ENCODE results near the gene OLFM1. TPM values are rescaled to one million over a fixed set of nuclear protein-coding genes. Genes with fewer than 3 reads are reported as not detected.

The OLFM1 gene
- total and polyA plus RNA-seq, 2 of the 4 experiments (the other 2 are of a cell fraction): 0.36 to 0.38 TPM

DNA sequence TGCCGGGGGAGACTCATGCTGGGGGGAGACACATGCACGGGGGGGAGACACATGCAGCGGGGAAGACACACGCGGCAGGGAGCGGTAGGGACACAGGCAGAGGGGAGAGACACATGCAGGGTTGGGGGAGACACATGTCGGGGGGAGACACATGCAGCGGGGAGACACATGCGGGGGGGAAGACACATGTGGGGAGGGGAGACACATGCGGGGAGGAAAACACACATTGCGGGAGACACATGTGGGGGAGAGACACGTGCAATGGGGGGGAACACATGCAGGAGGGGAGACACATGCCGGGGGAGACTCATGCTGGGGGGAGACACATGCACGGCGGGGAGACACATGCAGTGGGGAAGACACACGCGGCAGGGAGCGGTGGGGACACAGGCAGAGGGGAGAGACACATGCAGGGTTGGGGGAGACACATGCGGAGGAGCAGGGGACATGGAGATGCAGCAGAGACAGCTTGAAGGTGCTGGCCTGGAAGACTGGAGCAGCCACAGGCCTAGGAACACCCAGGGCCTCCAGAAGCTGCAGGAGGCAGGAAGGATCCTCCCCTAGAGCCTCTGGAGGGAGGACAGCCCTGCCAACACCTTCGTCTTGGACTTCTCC is 20.3 kb upstream of the OLFM1 start:
- H2AFZ ChIP-seq (replicated peaks; ENCODE audit: low read length, poor library complexity): no peak overlapping the region
- H2BK5ac ChIP-seq (ENCODE audit: low read depth, low read length, poor library complexity, severe bottlenecking): no peak overlapping the region
- no peak overlapping the region for H3K56ac ChIP-seq (ENCODE audit: extremely low read depth, insufficient read depth, low read length)
- no peak overlapping the region for H3K23ac ChIP-seq (ENCODE audit: low read depth, low read length)
- H3K9ac ChIP-seq (ENCODE audit: low read depth, low read length): no peak overlapping the region
- H3K27me3 ChIP-seq (ENCODE audit: control insufficient read depth, insufficient read depth, low read length): peaks cover 2% of the 10 kb centered on the region; the same call in 1 of the 2 replicates
- CTCF ChIA-PET: no interaction called here
- no TSS peak for BruUV-seq (replicated peaks)
- no peak overlapping the region for H3K4ac ChIP-seq (ENCODE audit: low read depth, low read length)
- H2AK5ac ChIP-seq (ENCODE audit: low read depth, low read length): no peak overlapping the region
- no peak overlapping the region for H4K5ac ChIP-seq (ENCODE audit: low read depth, low read length)
- no peaks in the 10 kb centered on the region; the same call in 1 of the 2 replicates for H3K9me3 ChIP-seq (ENCODE audit: control insufficient read depth, insufficient read depth, low read length)
- POLR2A ChIA-PET (ENCODE audit: unreplicated experiment): no interaction called here
- DNase-seq (no peak), ATAC-seq (ENCODE audit: low read depth) (no peak)
- H4K91ac ChIP-seq (ENCODE audit: insufficient read depth, low read depth, low read length): no peak overlapping the region
- in situ Hi-C loops (cut with MboI; ENCODE audit: low sequenced_read_pairs) (no loop called here), intact Hi-C loops (cut with micrococcal nuclease) (no loop called here), dilution Hi-C loops (cut with HindIII; ENCODE audit: low sequenced_read_pairs, unreplicated experiment) (no loop called here)
- H3K79me1 ChIP-seq (ENCODE audit: low read depth in 1 of 2, low read length in 2 of 2): no peaks in the 10 kb centered on the region
- H3K4me2 ChIP-seq (ENCODE audit: low read depth, low read length): no peak overlapping the region
- H3K4me1 ChIP-seq (ENCODE audit: control insufficient read depth, insufficient read depth, low read length): no peaks in the 10 kb centered on the region
- H3K4me3 ChIP-seq (ENCODE audit: insufficient read depth, low read depth, low read length): no peak overlapping the region
- H2BK15ac ChIP-seq (ENCODE audit: low read depth, low read length): no peak overlapping the region
- no peak overlapping the region for H2BK20ac ChIP-seq (ENCODE audit: low read depth, low read length)
- no peak overlapping the region for H2BK120ac ChIP-seq (ENCODE audit: low read depth, low read length)
- no peak overlapping the region for H3K14ac ChIP-seq (replicated peaks; ENCODE audit: low read depth, low read length)
- H4K8ac ChIP-seq (ENCODE audit: low read depth in 2 of 2, low read length in 2 of 2): no peak overlapping the region
- no peaks in the 10 kb centered on the region for H4K20me1 ChIP-seq (ENCODE audit: insufficient read depth, low read length)
- no peak overlapping the region for H3K27ac ChIP-seq (ENCODE audit: insufficient read depth, low read length)
- TF ChIP-seq, protein P1, sequence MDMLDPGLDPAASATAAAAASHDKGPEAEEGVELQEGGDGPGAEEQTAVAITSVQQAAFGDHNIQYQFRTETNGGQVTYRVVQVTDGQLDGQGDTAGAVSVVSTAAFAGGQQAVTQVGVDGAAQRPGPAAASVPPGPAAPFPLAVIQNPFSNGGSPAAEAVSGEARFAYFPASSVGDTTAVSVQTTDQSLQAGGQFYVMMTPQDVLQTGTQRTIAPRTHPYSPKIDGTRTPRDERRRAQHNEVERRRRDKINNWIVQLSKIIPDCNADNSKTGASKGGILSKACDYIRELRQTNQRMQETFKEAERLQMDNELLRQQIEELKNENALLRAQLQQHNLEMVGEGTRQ (IDR thresholded peaks at IDR 0.05; ENCODE audit: low read depth, low read length): no peak
- TF ChIP-seq RCOR1 (IDR thresholded peaks at IDR 0.05; ENCODE audit: insufficient replicate concordance, low read length): no peak
- TF ChIP-seq, protein P2, sequence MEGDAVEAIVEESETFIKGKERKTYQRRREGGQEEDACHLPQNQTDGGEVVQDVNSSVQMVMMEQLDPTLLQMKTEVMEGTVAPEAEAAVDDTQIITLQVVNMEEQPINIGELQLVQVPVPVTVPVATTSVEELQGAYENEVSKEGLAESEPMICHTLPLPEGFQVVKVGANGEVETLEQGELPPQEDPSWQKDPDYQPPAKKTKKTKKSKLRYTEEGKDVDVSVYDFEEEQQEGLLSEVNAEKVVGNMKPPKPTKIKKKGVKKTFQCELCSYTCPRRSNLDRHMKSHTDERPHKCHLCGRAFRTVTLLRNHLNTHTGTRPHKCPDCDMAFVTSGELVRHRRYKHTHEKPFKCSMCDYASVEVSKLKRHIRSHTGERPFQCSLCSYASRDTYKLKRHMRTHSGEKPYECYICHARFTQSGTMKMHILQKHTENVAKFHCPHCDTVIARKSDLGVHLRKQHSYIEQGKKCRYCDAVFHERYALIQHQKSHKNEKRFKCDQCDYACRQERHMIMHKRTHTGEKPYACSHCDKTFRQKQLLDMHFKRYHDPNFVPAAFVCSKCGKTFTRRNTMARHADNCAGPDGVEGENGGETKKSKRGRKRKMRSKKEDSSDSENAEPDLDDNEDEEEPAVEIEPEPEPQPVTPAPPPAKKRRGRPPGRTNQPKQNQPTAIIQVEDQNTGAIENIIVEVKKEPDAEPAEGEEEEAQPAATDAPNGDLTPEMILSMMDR (conservative IDR thresholded peaks at IDR 0.05; ENCODE audit: low read depth, low read length): no peak
- no peak for TF ChIP-seq MAFK (IDR thresholded peaks at IDR 0.05; ENCODE audit: low read depth, low read length)
- no peak for TF ChIP-seq CEBPB (IDR thresholded peaks at IDR 0.05; ENCODE audit: low read depth, low read length)
- no peak for TF ChIP-seq SMC3 (IDR thresholded peaks at IDR 0.05; ENCODE audit: low read depth, low read length)
- TF ChIP-seq FOS (IDR thresholded peaks at IDR 0.05; ENCODE audit: low read depth, low read length): no peak
- no peak for TF ChIP-seq MAZ (IDR thresholded peaks at IDR 0.05; ENCODE audit: borderline replicate concordance, low read depth, low read length)
- TF ChIP-seq MXI1 (IDR thresholded peaks at IDR 0.05; ENCODE audit: borderline replicate concordance, low read depth, low read length): no peak
- no peak for TF ChIP-seq NFE2L2 (IDR thresholded peaks at IDR 0.05; ENCODE audit: low read depth, low read length)
- TF ChIP-seq RAD21 (IDR thresholded peaks at IDR 0.05; ENCODE audit: low read length): no peak
- H3K36me3 ChIP-seq (ENCODE audit: control insufficient read depth, insufficient read depth, low read length): no peaks in the 10 kb centered on the region
- 65% methylated on average over 6 of the region's 20 CpGs; no CpG with 5 or more reads in 1 of the 2 experiments for WGBS, 2 experiments (ENCODE audit: extremely low coverage in 2 of 2, insufficient read length in 1 of 2)
- no peak overlapping the region for H3K18ac ChIP-seq (ENCODE audit: low read depth, low read length)
- no peaks in the 10 kb centered on the region for H3K9me1 ChIP-seq (ENCODE audit: insufficient read depth, low read length)
- H2AK9ac ChIP-seq (replicated peaks; ENCODE audit: low read depth, low read length, poor library complexity): no peak overlapping the region

Data from IMR-90 (cell line).